Right forelimb (tissue), 1 donor: ENCODE results near the gene CLTA.

Experiments used
- DNase-seq: peaks from one replicate; pipeline ENCODE4 v3.0.0-alpha.2; 2018

CLTA gene

DNA sequence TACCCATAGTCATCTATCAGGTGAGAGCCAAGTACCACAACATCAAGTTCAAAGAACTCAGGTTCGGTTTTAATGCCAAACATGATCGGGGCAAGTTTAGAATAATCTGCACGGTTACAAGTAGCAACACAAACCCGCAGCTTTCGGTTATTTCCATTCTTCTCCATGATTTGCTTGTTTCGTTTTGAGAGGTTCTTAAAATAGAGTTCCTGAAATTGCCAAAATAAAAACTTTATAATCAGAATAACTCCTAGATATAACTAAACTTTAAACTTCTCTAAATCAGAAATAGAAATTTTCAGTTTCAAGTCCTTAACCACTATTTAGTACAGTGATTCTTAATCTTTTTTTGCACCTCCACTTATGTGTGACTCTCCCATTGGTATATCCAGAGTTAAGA lies 58.5 kb downstream of the CLTA start:
- DNase-seq: no peak

DNA sequence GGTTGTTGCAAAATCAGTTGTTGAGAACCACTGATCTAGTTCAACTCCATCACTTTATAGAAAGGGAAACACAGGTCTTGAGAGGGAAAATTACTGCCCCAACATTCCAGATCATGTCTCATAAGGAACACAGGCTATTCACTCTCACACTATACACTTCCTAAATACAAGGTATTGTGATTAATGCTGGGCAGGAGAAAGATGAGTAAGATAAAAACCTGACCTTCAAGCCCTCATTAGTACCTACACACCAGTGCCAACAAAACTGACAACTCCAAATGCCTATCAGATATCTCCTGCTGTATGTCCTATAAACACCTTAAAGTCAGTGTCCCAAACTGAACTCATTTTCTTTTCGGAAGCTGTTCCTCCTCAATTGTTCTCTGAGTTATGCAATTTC lies 59.4 kb downstream of the CLTA start:
- no peak for DNase-seq

DNA sequence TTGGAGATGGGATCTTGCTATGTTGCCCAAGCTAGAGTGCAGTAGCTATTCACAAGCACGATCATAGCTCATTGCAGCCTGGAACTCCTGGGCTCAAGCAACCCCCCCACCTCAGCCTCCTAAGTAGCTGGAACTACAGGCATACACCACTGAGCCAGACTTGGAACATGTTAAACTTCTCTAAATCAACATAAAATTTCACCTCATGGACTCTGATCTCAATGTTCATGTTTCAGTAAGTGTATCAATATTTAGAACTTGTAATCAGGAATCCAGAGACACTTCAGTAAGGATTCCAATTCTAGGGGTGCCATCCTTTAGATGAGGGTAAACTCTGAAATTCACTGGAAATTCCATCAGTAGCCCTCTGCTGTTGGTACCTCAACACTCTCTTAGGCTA lies 60.7 kb downstream of the CLTA start:
- DNase-seq: no peak

DNA sequence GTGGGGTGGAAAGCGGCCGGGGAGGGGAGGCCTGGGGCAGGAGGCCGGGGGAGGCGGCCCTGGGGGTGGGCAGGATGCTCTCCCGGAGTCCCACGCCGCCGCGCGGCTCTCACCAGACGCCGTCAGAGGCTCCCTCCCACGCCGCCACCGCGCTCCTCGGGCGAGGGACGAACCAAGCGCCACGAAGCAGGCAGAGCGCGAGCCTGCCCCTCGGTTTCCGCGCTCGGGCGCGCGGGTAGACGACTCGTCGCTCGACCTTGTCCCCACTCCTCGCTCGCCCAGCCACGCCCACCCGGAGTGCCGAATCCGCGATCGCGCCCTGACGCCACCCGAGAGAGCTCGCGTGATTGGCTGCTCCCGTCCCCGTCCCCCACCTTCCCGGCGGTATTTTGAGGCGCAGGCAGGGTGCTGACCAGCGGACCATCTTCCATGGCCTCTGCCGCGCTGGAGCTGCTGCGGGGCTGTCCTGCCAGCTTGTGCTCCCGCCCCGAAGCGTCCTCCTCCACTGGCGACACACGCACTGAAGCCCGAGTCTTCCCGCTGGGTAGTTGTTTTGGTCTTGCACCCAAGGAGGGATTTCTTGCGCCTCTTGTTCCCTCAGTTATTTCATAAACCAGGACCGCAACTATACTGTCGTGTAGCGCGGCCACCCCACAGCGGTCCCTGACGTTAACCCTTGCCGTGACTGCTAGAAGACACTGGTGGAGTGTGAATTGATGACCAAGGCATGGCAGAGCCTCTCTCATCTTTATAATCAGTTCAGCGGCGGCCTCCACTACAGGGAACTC lies 67.7 kb downstream of the CLTA start, which contains the start of gene GNE:
Gene GNE (minus strand): TSS at position 241 of the 788 bp plus-strand sequence. CDS start 9,093 bp downstream, outside the sequence.
- peak; percentile 99 for DNase-seq

DNA sequence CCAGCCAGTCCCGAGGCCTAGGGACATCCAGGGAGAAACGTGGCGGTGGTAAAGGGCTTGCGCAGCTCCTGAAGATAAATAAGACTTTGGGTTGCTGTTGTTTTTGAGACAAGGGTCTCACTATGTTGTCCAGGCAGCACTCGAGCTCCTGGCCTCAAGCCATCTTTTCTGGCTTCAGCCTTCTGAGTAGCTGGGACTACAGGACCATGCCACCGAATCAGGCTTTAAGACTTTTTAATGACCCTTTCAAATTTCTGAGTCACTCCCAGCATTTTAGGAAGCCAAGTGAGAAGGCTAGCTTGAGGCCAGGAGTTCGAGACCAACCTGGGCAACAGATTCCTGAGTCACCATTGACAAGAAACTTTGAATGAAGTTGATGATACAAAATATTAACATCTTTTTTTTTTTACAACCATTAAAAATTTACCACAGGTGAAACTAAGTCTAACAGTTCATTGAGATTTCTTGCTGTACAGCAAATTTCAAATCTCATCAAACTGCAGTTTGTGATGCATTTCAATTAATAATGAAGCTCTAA lies 68.3 kb downstream of the CLTA start:
- DNase-seq: no peak
